GM18870 (cell line): ENCODE data around the gene KRI1.
"Not testable (repeated sequence)": the region's sequence is repeated elsewhere in the genome, so short reads cannot be mapped to it uniquely, and the experiment has no call there.

Source experiments
- ATAC-seq: cut with Tn5 transposase; IDR thresholded peaks from one replicate; pipeline ENCODE4 v1.9.1; 2021; ENCODE audit warnings: moderate library complexity; ENCODE audit not compliant: unreplicated experiment

KRI1 gene

DNA sequence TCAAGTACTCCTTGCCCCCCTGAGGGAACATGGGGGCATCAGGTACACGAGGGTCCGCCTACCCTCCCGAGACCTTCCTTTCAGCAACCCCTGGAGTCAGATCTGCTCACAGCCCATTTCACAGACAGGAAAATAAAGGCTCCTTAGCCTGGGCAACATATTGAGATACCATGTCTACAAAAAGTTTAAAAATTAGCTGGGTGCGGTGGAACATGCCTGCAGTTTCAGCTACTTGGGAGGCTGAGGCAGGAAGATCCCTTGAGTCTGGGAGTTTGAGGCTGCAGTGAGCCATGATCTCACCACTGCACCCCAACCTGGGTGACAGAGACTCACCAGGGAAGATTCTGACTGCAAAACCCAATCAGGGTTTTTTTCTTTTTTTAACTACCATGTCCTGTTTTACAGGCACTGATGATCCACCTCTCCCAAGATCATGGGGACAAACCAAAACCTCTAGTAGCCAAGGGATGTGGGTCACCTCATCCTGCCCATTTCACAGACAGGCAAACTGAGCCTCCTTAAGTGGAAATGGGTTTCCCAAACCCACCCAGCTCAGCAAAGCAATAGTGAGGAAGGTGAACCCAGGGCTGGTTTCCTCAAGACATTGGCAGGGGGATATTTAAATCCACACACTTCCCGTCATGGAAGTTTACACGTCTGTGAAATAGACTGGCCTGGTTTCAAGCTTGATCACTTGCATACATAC lies 9.4 kb upstream of the KRI1 start:
- no peak for ATAC-seq

- no peak for ATAC-seq
These were observed 8.7 kb upstream of the KRI1 start for GRCh38 chr19:10574462-10574861.

DNA sequence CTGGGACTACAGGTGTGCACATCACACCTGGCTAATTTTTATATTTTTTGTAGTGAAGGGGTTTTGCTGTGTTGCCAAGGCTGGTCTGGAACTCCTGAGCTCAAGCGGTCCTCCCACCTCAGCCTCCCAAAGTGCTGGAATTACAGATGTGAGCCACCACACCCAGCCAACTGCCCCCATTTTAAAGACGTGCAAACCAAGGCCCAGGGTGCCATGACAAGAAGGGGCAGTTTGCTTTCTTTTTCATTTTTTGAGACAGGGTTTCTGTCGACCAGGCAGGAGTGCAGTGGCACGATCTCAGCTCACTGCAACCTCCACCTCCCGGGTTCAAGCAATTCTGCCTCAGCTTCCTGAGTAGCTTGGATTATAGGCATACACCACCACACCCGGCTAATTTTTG lies 8.0 kb upstream of the KRI1 start:
- not testable (repeated sequence) for ATAC-seq

DNA sequence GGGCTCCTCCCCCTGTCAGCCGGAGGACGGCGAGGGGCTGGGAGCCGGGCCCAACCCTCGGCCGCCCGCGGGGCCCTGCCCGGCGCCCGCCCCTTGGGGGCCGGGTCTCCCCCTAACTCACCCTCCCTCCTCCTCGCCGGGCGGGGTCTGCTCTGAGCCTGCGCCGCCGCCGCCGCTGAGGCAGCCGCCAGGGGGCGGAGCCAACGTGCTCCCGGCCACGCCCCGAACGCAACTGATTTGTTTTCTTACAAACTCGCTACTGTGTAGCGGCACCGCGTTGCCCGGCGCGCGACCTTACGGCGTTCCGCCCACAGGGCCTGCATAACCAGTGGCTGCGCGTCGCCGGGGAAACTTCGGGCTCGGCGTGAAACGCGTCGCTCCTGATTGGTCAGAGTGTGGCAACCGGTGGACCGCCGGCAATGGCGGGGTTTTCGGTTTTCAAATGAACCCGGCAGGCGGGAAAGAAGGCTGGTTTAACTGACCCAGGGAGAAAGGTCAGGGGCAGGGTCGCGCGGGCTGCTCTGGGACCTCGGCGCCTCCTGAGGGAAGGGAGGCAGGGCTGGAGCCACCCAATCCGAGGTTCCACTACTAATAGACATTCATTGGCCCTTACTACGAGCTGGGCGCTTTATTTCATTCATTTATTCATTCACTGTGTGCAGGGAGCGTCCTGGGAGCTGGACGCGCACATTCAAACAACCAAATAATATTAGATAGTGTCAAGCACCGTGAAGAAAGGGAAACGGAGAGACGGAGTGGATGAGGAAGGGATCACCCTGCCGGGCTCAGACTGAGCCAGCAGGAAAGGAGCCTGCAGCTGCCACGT lies 3.2 kb upstream of the KRI1 start, which contains the start of gene CDKN2D:
TSS of gene CDKN2D (minus strand) at position 154 of the 826 bp plus-strand sequence. CDS start 326 bp downstream, outside the sequence.
- ATAC-seq: peak; percentile 68

GRCh38 chr19:10568062-10568825 lies 2.4 kb upstream of the KRI1 start:
- ATAC-seq: no peak

DNA sequence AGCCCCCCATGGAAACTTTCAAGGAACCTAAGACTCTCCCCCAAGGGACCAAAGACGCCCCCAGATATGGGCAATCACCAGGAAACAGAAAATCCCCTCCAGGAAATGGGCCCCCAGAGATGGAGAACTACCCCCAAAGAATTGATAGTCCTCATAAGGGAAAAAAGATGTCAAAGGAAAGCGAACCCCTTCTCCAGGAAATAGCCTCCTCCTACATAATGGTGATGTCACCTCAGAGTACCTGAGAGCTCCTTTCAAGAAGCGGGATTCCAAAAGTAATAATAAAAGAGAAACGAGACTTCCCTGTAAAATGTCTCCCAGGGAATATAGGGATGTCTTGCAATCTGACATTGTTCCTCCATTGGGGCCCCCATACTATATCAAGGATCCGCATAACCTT lies 1.8 kb upstream of the KRI1 start:
- ATAC-seq: no peak

GRCh38 chr19:10566658-10567410 lies 1.0 kb upstream of the KRI1 start:
- no peak for ATAC-seq

- ATAC-seq: no peak
These were observed 523 bp upstream of the KRI1 start for GRCh38 chr19:10566408-10566657.

DNA sequence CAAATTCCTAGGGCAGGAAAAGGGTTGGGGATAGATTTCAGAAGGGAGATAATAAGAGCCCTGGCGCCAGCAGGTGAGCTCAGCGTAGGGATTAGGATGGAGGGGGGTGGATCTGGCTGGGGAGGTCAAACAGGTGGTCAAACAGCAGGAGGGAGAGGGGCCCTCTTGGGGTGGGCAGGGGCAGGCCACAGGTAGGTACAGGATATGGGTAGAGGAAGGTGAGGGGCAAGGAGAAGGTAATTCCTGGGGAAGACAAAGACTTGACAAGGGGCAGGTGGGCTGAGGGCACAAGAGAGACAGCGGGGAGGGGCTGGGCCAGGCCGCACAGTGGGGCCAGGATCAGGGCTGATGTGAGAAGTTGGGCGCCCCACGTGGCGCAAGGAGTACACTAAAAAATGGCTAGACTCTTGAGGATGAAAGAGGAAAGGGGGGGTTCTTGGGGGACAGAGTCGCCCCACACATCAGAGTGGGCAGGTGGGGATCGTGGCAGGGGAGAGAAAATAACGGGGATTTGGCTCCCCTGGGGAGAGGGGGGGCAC lies 713 bp downstream of the KRI1 start:
- no peak for ATAC-seq

DNA sequence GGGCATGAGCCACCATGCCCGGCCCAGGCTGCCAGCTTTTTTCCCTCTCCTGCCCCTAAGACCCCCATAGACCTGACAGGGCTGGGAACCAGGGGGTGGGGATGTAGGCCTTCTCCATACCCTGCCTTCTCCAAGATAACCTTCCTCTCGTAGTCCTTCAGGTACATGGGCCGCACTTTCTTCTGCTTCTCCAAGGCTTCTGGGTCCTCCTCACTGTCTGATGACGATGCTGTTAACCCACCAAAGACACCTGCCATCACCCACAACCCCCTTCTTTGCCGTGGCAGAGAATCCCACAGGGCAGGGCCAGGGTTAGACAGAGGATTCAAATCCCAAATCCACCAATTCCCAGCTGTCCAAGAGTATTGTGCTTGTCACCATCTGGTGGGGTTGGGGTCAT lies 3.2 kb downstream of the KRI1 start:
- no peak for ATAC-seq

DNA sequence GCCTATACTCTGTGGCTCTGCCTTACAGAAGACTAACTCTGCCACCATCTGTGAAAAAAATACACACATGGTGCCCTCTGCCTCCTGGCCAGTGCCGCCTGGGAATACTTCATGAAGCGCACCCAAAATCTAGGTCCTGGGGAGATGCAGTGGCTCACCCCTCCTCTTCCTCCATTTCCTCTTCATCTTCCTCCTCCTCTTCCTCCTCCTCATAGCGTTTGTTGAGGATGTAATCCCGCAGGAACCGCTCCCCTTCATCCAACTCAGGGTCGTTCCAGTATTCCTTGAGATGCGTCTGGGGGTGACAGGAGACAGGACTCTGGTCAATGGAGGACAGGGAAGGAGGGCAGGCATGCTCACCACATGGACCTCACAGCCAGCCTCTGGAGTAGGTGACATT lies 5.7 kb downstream of the KRI1 start:
- no peak for ATAC-seq

- ATAC-seq: no peak
These were observed 8.1 kb downstream of the KRI1 start for GRCh38 chr19:10557603-10558197.

DNA sequence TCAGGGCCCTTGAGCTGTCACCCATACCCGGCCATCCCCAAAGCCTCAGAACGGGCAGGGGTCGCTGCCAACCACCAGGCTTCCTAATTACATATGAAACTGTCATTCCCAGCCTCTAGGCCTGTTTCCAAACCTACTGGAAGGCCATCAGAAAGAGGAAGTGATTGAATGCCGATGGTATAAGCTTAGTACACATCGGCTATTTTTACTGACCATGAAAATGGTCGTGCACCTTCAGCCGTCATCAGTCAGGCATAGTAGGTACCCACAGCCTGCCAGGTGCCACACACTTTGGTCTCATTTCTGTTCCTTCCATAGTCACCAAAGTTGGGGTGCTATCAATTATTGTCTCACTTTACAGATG lies 10.2 kb downstream of the KRI1 start:
- no peak for ATAC-seq

DNA sequence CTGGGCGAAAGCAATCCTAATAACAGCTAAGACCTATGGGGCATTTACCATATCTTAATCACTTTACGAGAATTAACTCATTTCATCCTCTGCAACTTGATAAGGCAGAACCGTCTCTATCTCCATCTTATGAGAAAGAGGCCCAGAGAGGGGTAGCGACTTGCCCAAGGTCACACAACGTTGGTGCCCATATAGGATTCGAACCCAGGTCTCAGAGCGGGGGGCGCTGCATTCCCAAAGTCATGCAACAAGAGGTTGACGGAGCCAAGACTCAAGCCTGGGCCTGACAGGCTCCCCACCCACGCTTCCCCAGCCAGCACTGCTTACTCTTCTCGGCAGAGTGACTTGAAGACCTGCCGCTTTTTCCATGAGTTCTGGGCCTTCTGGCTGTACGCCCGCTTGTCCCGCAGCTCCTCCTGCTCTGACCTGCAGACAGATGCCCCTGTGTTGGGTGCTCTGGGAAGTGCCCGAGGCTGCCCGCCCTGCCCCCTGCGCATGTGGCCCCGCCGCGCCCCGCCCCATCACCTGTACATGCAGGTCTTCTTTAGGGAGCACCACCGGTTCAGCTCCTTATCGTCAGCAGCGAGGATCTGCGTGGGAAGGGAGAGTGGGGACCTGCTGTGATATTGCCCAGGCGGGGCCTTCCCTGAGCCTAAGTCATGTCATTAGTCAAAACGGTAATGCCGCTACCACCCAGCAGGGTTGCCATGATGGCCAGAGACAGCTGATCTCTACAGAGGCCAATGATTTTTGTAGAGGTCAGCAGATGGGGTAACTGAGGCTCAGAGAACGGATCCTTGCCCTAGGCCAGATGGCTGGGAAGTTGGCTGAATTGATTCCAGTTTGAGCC lies 10.8 kb downstream of the KRI1 start:
- ATAC-seq: no peak

DNA sequence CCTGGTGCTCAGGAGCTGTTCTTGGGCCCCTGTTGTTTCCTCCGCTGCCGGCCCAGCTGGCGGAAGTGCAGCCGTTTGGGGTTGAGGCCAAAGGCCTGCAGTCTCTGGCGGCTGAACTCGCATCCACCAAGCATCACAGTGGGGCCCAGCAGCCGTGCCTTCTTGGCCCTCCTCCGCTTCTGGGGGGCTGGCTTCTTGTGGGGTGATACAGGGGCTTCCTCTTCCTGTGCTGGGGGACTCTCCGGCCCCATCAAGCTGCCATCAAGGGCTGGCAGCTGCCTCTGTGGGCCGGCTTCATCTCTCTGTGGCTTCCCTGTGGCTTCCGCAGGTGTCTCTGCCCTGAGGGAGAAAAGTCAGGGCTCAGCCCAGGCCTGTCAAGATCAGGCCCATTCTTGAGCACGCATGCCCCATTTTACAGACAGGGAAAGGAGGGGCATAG lies 11.8 kb downstream of the KRI1 start:
- ATAC-seq: no peak

DNA sequence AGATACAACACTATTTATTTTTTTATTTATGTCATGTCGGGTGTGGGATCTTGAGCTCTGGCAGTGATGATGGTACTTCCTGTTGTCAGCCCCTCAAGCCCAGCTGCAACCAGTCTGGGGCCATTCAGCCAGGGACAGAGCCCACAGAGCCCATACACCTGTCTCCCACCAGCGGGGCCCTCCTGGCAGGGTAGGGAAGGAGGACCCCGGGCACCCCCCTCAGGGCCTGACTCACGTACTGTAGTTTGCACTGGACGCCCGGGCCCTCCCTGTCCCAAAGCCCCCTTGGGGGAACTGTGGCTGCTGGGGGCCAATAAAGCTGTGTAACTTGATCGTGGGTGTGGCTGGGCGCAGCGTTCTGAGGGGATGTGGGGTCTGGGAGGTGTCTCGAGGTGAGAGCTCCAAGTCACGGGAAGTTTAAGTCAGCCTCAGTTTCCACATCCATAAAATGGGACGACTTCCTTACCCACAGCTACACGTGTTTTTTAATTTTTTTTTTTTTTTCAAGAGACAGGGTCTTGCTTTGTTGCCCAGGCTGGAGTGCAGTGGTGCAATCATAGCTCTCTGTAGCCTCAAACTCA lies 12.6 kb downstream of the KRI1 start:
- ATAC-seq: no peak

DNA sequence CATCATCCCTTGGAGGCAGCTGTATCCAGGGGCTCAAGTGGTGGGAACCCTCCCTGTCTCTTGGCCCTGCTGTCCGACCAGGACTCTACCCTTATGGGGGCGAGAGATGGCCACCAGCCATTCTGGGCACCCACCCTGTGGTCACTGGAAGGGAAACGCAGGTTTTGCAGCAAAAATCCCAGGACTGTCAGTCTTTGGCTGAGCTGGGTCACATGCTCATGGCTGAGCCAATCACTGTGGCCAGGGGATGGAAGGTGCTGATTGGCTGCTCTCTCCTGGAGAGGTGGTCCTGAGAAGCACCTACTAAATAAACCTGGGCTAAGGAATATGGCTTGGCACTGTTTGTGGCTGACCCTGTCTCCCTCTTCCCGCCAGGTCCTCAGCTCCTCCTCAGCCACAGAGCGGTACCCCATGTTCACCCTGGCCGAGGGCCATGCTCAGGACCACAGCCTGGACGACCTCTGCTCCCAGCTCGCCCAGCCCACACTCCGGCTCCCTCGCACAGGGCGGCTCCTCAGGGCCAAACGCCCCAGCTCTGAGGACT lies 13.2 kb downstream of the KRI1 start:
- ATAC-seq: no peak

GRCh38 chr19:10551698-10552301 lies 14.0 kb downstream of the KRI1 start:
- ATAC-seq: no peak
